GM19099 (cell line): ENCODE results near the gene TERT.

Source experiments
- POLR2A ChIP-seq: IDR thresholded peaks from 3 replicates; pipeline ENCODE4 v1.6.1; 2011; ENCODE audit warnings: low read depth; ENCODE audit not compliant: insufficient read length; ENCODE audit errors: extremely low read depth

The TERT gene

GRCh38 chr5:1223278-1223670 lies 71.6 kb downstream of the TERT start:
- TF ChIP-seq POLR2A: no peak

GRCh38 chr5:1222621-1223277 lies 72.1 kb downstream of the TERT start:
- TF ChIP-seq POLR2A: no peak

- TF ChIP-seq POLR2A: no peak
Measured at GRCh38 chr5:1222147-1222546, 72.7 kb downstream of the TERT start.

- no peak for TF ChIP-seq POLR2A
Measured at GRCh38 chr5:1221721-1222120, 73.1 kb downstream of the TERT start.

GRCh38 chr5:1220831-1221230 lies 74.0 kb downstream of the TERT start:
- TF ChIP-seq POLR2A: no peak

- TF ChIP-seq POLR2A: no peak
Measured at GRCh38 chr5:1220351-1220750, 74.5 kb downstream of the TERT start.

- TF ChIP-seq POLR2A: no peak
Measured at GRCh38 chr5:1219768-1220100, 75.1 kb downstream of the TERT start.

GRCh38 chr5:1219098-1219767 lies 75.6 kb downstream of the TERT start:
- no peak for TF ChIP-seq POLR2A

GRCh38 chr5:1218351-1219080 lies 76.4 kb downstream of the TERT start:
- no peak for TF ChIP-seq POLR2A

- no peak for TF ChIP-seq POLR2A
Measured at GRCh38 chr5:1217596-1218206, 77.2 kb downstream of the TERT start.

GRCh38 chr5:1216918-1217295 lies 78.0 kb downstream of the TERT start:
- no peak for TF ChIP-seq POLR2A

- no peak for TF ChIP-seq POLR2A
Measured at GRCh38 chr5:1216211-1216917, 78.5 kb downstream of the TERT start.

GRCh38 chr5:1215320-1216096 lies 79.4 kb downstream of the TERT start:
- no peak for TF ChIP-seq POLR2A

GRCh38 chr5:1214936-1215220 lies 80.0 kb downstream of the TERT start:
- TF ChIP-seq POLR2A: no peak
